HCT116 (cell line): ENCODE results near the gene RPUSD3. TPM values are rescaled to one million over a fixed set of nuclear protein-coding genes. Genes with fewer than 3 reads are reported as not detected.

ENCODE experiments used
- ATAC-seq: fragments of 200-7000 bp; cut with Tn5 transposase; 2 replicates; pipeline ENCODE4 v1.9.1; 2020; ENCODE audit warnings: mild to moderate bottlenecking, moderate library complexity
- BruUV-seq: library from RNA; stranded (reverse); fragments of 400-500 nt; replicated peaks from 2 replicates; lab custom pipeline; 2021; lab: Mats Ljungman, UMichigan
- CTCF ChIA-PET: fragments of 300-600 bp; sonication (Branson Sonifier 250); formaldehyde crosslinking; loops from one replicate; lab custom pipeline; 2021; ENCODE audit warnings: antibody characterized with exemption; lab: Charles Lee
- POLR2A ChIA-PET: fragments of 300-600, 350-600 bp; sonication (Branson Sonifier 250); formaldehyde crosslinking; loops from one replicate; lab custom pipeline; 2021; ENCODE audit warnings: antibody characterized with exemption; lab: Charles Lee
- RAD21 ChIA-PET, 2 experiments: fragments of 300-600 bp; sonication (Branson Sonifier 250); formaldehyde crosslinking; loops; one replicate each; lab custom pipeline; 2023; ENCODE audit warnings: low total read pairs in 2 of 2; ENCODE audit not compliant: uncharacterized antibody in 2 of 2, unreplicated experiment in 2 of 2, low non-redundant PET in 1 of 2; lab: Charles Lee
- DNase-seq: peaks from one replicate; pipeline ENCODE4 v3.0.0-alpha.2; 2010; ENCODE audit warnings: low read depth, low spot score
- H2AFZ ChIP-seq: fragments of 200-600 bp; shearing (Covaris generic), sonication (generic); 2 replicates; pipeline ENCODE4 v1.6.1; 2017; ENCODE audit warnings: low read depth, mixed run types, mixed read lengths, antibody characterized with exemption, low read length; ENCODE audit not compliant: poor library complexity, severe bottlenecking
- H3K27ac ChIP-seq: 2 replicates; pipeline ENCODE4 v1.5.1; 2012; ENCODE audit warnings: low read depth, low read length
- H3K27me3 ChIP-seq: fragments of 200-600 bp; sonication (generic); 2 replicates; pipeline ENCODE4 v1.6.1; 2016; ENCODE audit warnings: mixed run types, low read length, mixed read lengths; ENCODE audit not compliant: insufficient read depth
- H3K36me3 ChIP-seq, 2 experiments: fragments of 200-500 bp in 1 of 2; fragments of 200-600 bp in 1 of 2; sonication (Bioruptor generic) in 1 of 2; sonication (generic) in 1 of 2; 2 replicates each; pipeline versions ENCODE4 v1.5.1 to v1.6.1; 2014 to 2016; ENCODE audit warnings: low read length in 2 of 2, inconsistent platforms in 1 of 2, mixed read lengths in 1 of 2, mixed run types in 1 of 2; ENCODE audit not compliant: insufficient read depth in 2 of 2, control insufficient read depth in 1 of 2
- H3K4me1 ChIP-seq, 2 experiments: fragments of 200-600 bp in 1 of 2; sonication (generic) in 1 of 2; 2 replicates each; pipeline versions ENCODE4 v1.5.1 to v1.6.1; 2012 to 2017; ENCODE audit warnings: low read length in 2 of 2, inconsistent platforms in 1 of 2, mild to moderate bottlenecking in 1 of 2, mixed read lengths in 1 of 2, mixed run types in 1 of 2, moderate library complexity in 1 of 2; ENCODE audit not compliant: insufficient read depth in 2 of 2, control insufficient read depth in 1 of 2
- H3K4me2 ChIP-seq: fragments of 200-600 bp; sonication (generic); 2 replicates; pipeline ENCODE4 v1.6.1; 2017; ENCODE audit warnings: mixed run types, low read length, mixed read lengths
- H3K4me3 ChIP-seq, 2 experiments: fragments of 200-600 bp in 1 of 2; sonication (generic) in 1 of 2; replicated peaks in 1 of 2; 2 replicates each; pipeline ENCODE4 v1.5.1; 2011 to 2016; ENCODE audit warnings: low read length in 2 of 2, control low read depth in 1 of 2, low read depth in 1 of 2, mild to moderate bottlenecking in 1 of 2, mixed read lengths in 1 of 2, mixed run types in 1 of 2
- H3K79me2 ChIP-seq: fragments of 200-600 bp; sonication (generic); 2 replicates; pipeline ENCODE4 v1.6.1; 2017; ENCODE audit warnings: mild to moderate bottlenecking, mixed run types, low read length, moderate library complexity, mixed read lengths; ENCODE audit not compliant: insufficient read depth
- H3K9ac ChIP-seq: fragments of 200-600 bp; sonication (generic); 2 replicates; pipeline ENCODE4 v1.6.1; 2016; ENCODE audit warnings: low read length, mixed read lengths
- H3K9me2 ChIP-seq: fragments of 200-600 bp; sonication (generic), shearing (Covaris generic); 2 replicates; pipeline ENCODE4 v1.6.1; 2017; ENCODE audit warnings: mixed run types, mild to moderate bottlenecking, moderate library complexity; ENCODE audit not compliant: insufficient read depth
- H3K9me3 ChIP-seq, 2 experiments: fragments of 200-500 bp in 1 of 2; fragments of 200-600 bp in 1 of 2; sonication (Bioruptor generic) in 1 of 2; sonication (generic) in 1 of 2; 2 replicates each; pipeline ENCODE4 v1.6.1; 2014 to 2017; ENCODE audit warnings: low read length in 2 of 2, mixed read lengths in 2 of 2, inconsistent platforms in 1 of 2, low read depth in 1 of 2, mild to moderate bottlenecking in 1 of 2, mixed run types in 1 of 2, moderate library complexity in 1 of 2; ENCODE audit not compliant: control insufficient read depth in 1 of 2, insufficient read depth in 1 of 2
- H4K20me1 ChIP-seq: fragments of 200-600 bp; sonication (generic), shearing (Covaris generic); 2 replicates; pipeline ENCODE4 v1.6.1; 2017; ENCODE audit warnings: mixed run types, mild to moderate bottlenecking, moderate library complexity; ENCODE audit not compliant: insufficient read depth
- CEBPB ChIP-seq: IDR thresholded peaks from 2 replicates; pipeline ENCODE4 v1.6.1; 2012; ENCODE audit warnings: low read depth
- CTCF ChIP-seq, 3 experiments: fragments of 200-600 bp in 1 of 3; sonication (generic) in 1 of 3; IDR thresholded peaks in 2 of 3; conservative IDR thresholded peaks in 1 of 3; 2 replicates each; pipeline ENCODE4 v1.5.1; 2012 to 2017; ENCODE audit warnings: low read depth in 2 of 3, low read length in 2 of 3, antibody characterized with exemption in 1 of 3, borderline replicate concordance in 1 of 3, control low read depth in 1 of 3, mild to moderate bottlenecking in 1 of 3, mixed read lengths in 1 of 3, mixed run types in 1 of 3, moderate library complexity in 1 of 3; ENCODE audit not compliant: insufficient read depth in 1 of 3
- EGR1 ChIP-seq: IDR thresholded peaks from 2 replicates; pipeline ENCODE4 v1.6.1; 2012; ENCODE audit warnings: low read depth
- EZH2 ChIP-seq: fragments of 200-600 bp; sonication (generic); IDR thresholded peaks from 2 replicates; pipeline ENCODE4 v1.6.1; 2017; ENCODE audit warnings: antibody characterized with exemption, mixed run types
- EZH2phosphoT487 ChIP-seq: fragments of 200-600 bp; IDR thresholded peaks from 2 replicates; pipeline ENCODE4 v1.6.1; 2018; ENCODE audit warnings: antibody characterized with exemption, borderline replicate concordance
- FOSL1 ChIP-seq: IDR thresholded peaks from 2 replicates; pipeline ENCODE4 v1.6.1; 2012; ENCODE audit warnings: low read depth
- JUND ChIP-seq: IDR thresholded peaks from 2 replicates; pipeline ENCODE4 v1.6.1; 2012
- MAX ChIP-seq: IDR thresholded peaks from 2 replicates; pipeline ENCODE4 v1.6.1; 2012
- POLR2A ChIP-seq: IDR thresholded peaks from 2 replicates; pipeline ENCODE4 v1.7.0; 2011; ENCODE audit warnings: borderline replicate concordance; ENCODE audit not compliant: insufficient read depth, insufficient read length; ENCODE audit errors: extremely low read depth
- RAD21 ChIP-seq: IDR thresholded peaks from 2 replicates; pipeline ENCODE4 v1.6.1; 2012; ENCODE audit warnings: low read depth, mild to moderate bottlenecking
- SP1 ChIP-seq: IDR thresholded peaks from 2 replicates; pipeline ENCODE4 v1.6.1; 2012; ENCODE audit warnings: low read depth
- SRF ChIP-seq: IDR thresholded peaks from 2 replicates; pipeline ENCODE4 v1.6.1; 2012; ENCODE audit warnings: low read depth
- YY1 ChIP-seq: IDR thresholded peaks from 2 replicates; pipeline ENCODE4 v1.6.1; 2011; ENCODE audit warnings: low read length, low read depth, moderate library complexity, mild to moderate bottlenecking; ENCODE audit not compliant: insufficient replicate concordance; ENCODE audit errors: extremely low read depth
- ZFX ChIP-seq: fragments of 450-650 bp; IDR thresholded peaks from 2 replicates; pipeline ENCODE4 v1.6.1; 2017
- ZNF274 ChIP-seq: fragments of 200-500 bp; sonication (Bioruptor generic); IDR thresholded peaks from 2 replicates; pipeline ENCODE4 v1.6.1; 2014; ENCODE audit warnings: mild to moderate bottlenecking, low read depth, low read length, inconsistent platforms
- intact Hi-C: fragments of 100-400 bp; cut with micrococcal nuclease; formaldehyde crosslinking; loops from 2 replicates; pipeline ENCODE4 v1.10.0; 2022
- total RNA-seq: library from RNA; stranded (reverse); gene quantifications from one replicate; pipeline ENCODE4 v1.2.1, GENCODE V29; 2021; ENCODE audit not compliant: unreplicated experiment
- TF ChIP-seq, protein P1 (sequence below): IDR thresholded peaks from 2 replicates; pipeline ENCODE4 v1.6.1; 2012
- TF ChIP-seq, protein P2 (sequence below): IDR thresholded peaks from 2 replicates; pipeline ENCODE4 v1.6.1; 2011; ENCODE audit warnings: mild to moderate bottlenecking, low read length, moderate library complexity; ENCODE audit not compliant: insufficient replicate concordance; ENCODE audit errors: extremely low read depth

The RPUSD3 gene
- total RNA-seq, 1 experiment from 2014 or later: 58.0 TPM

DNA sequence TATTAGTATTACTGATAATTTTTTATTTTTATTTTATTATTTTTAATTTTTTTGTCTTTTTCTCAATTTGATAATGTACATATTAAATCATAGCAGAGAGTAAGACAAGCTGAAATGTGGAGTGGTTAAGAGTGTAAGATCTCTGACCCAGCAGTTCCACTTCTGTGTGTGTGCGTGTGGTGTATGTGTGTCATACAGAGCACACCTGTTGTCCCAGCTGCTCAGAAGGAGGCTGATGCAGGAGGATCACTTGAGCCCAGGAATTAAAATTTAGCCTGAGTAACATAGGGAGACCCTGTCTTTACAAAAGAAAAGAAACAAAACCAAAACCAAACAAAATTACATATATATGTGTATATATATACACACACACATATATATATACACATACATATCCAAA is 37.6 kb upstream of the RPUSD3 start:
- RAD21 ChIA-PET: no interaction called here
- no peaks in the 10 kb centered on the region for H4K20me1 ChIP-seq
- H3K4me2 ChIP-seq: no peak overlapping the region
- H3K27me3 ChIP-seq: no peaks in the 10 kb centered on the region
- TF ChIP-seq MAX (no peak), ZFX (no peak), FOSL1 (no peak), EZH2 (no peak), ZNF274 (no peak), EZH2phosphoT487 (no peak), SP1 (no peak), YY1 (no peak), JUND (no peak), SRF (no peak), POLR2A (no peak), CTCF (IDR thresholded peaks at IDR 0.05 in 2 of 3, conservative IDR thresholded peaks at IDR 0.05 in 1 of 3; ENCODE audit: borderline replicate concordance in 1 of 3, insufficient read depth in 1 of 3, low read depth in 2 of 3, low read length in 2 of 3) (no peak), RAD21 (no peak), CEBPB (no peak), EGR1 (no peak)
- TF ChIP-seq, protein P1, sequence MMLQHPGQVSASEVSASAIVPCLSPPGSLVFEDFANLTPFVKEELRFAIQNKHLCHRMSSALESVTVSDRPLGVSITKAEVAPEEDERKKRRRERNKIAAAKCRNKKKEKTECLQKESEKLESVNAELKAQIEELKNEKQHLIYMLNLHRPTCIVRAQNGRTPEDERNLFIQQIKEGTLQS: no peak
- TF ChIP-seq, protein P2, sequence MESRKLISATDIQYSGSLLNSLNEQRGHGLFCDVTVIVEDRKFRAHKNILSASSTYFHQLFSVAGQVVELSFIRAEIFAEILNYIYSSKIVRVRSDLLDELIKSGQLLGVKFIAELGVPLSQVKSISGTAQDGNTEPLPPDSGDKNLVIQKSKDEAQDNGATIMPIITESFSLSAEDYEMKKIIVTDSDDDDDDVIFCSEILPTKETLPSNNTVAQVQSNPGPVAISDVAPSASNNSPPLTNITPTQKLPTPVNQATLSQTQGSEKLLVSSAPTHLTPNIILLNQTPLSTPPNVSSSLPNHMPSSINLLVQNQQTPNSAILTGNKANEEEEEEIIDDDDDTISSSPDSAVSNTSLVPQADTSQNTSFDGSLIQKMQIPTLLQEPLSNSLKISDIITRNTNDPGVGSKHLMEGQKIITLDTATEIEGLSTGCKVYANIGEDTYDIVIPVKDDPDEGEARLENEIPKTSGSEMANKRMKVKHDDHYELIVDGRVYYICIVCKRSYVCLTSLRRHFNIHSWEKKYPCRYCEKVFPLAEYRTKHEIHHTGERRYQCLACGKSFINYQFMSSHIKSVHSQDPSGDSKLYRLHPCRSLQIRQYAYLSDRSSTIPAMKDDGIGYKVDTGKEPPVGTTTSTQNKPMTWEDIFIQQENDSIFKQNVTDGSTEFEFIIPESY: no peak
- POLR2A ChIA-PET: no interaction called here
- H3K79me2 ChIP-seq: no peaks in the 10 kb centered on the region
- no peak overlapping the region for H3K27ac ChIP-seq
- H3K4me1 ChIP-seq: peaks cover 17 to 45% of the 10 kb centered on the region in 2 experiments
- H3K4me3 ChIP-seq: no peak overlapping the region
- CTCF ChIA-PET: no interaction called here
- no peak for ATAC-seq
- H3K9me3 ChIP-seq: no peaks in the 10 kb centered on the region
- DNase-seq: no peak
- no peak overlapping the region for H2AFZ ChIP-seq
- no peak overlapping the region for H3K9ac ChIP-seq
- intact Hi-C loops: no loop called here
- no TSS peak for BruUV-seq
- H3K9me2 ChIP-seq: no peaks in the 10 kb centered on the region
- H3K36me3 ChIP-seq: no peaks in the 10 kb centered on the region
